ENCODE data around the gene RHD.
A peak's percentile ranks its signal among the peaks of the same experiment; 100 is the strongest.
"Not testable (repeated sequence)": the region's sequence is repeated elsewhere in the genome, so short reads cannot be mapped to it uniquely, and the experiment has no call there.

The RHD gene

GRCh38 chr1:25279693-25280111, 7.4 kb downstream of the RHD start:
- H3K4me3 Mint-ChIP-seq, H3K4me1 Mint-ChIP-seq, H3K27ac Mint-ChIP-seq, ATAC-seq, H3K27me3 Mint-ChIP-seq, DNase-seq, H3K9me3 Mint-ChIP-seq: not testable (repeated sequence)

GRCh38 chr1:25285862-25286261, 13.6 kb downstream of the RHD start:
- not testable (repeated sequence) for ATAC-seq, H3K27me3 Mint-ChIP-seq, H3K4me1 Mint-ChIP-seq, H3K9me3 Mint-ChIP-seq, DNase-seq, H3K27ac Mint-ChIP-seq, H3K4me3 Mint-ChIP-seq

GRCh38 chr1:25287164-25287563, 14.9 kb downstream of the RHD start:
- not testable (repeated sequence) for ATAC-seq

GRCh38 chr1:25288573-25289101, 16.3 kb downstream of the RHD start:
- H3K4me1 Mint-ChIP-seq, H3K27me3 Mint-ChIP-seq, ATAC-seq, H3K27ac Mint-ChIP-seq, H3K4me3 Mint-ChIP-seq, DNase-seq, H3K9me3 Mint-ChIP-seq: not testable (repeated sequence)

More at GRCh38 chr1:25287164-25287563, 14.9 kb downstream of the RHD start:
- not testable (repeated sequence) for H3K27ac Mint-ChIP-seq, H3K4me3 Mint-ChIP-seq, H3K9me3 Mint-ChIP-seq, H3K27me3 Mint-ChIP-seq, DNase-seq, H3K4me1 Mint-ChIP-seq

- peak; percentile 78 for ATAC-seq
- DNase-seq, H3K27me3 Mint-ChIP-seq, H3K9me3 Mint-ChIP-seq, H3K4me3 Mint-ChIP-seq, H3K27ac Mint-ChIP-seq, H3K4me1 Mint-ChIP-seq: not testable (repeated sequence)
Observed at GRCh38 chr1:25290043-25290442, 17.7 kb downstream of the RHD start.

GRCh38 chr1:25293426-25293825, 21.1 kb downstream of the RHD start:
- H3K4me1 Mint-ChIP-seq, DNase-seq, H3K4me3 Mint-ChIP-seq, ATAC-seq, H3K9me3 Mint-ChIP-seq, H3K27ac Mint-ChIP-seq, H3K27me3 Mint-ChIP-seq: not testable (repeated sequence)

GRCh38 chr1:25294889-25295826, 22.8 kb downstream of the RHD start:
- H3K4me3 Mint-ChIP-seq, ATAC-seq, DNase-seq, H3K9me3 Mint-ChIP-seq, H3K27ac Mint-ChIP-seq, H3K27me3 Mint-ChIP-seq, H3K4me1 Mint-ChIP-seq: not testable (repeated sequence)

GRCh38 chr1:25296501-25296900, 24.2 kb downstream of the RHD start:
- H3K4me3 Mint-ChIP-seq, DNase-seq, H3K9me3 Mint-ChIP-seq, H3K27me3 Mint-ChIP-seq, H3K4me1 Mint-ChIP-seq, ATAC-seq: not testable (repeated sequence)
- H3K27ac Mint-ChIP-seq: peak overlapping the region in 1 of 2 donors; percentile 27

- not testable (repeated sequence) for H3K9me3 Mint-ChIP-seq, H3K27ac Mint-ChIP-seq, ATAC-seq, H3K27me3 Mint-ChIP-seq, H3K4me3 Mint-ChIP-seq, H3K4me1 Mint-ChIP-seq, DNase-seq
Observed at GRCh38 chr1:25300729-25301128, 28.4 kb downstream of the RHD start.

- H3K27ac Mint-ChIP-seq, H3K4me1 Mint-ChIP-seq, H3K9me3 Mint-ChIP-seq, H3K27me3 Mint-ChIP-seq, H3K4me3 Mint-ChIP-seq, DNase-seq, ATAC-seq: not testable (repeated sequence)
Observed at GRCh38 chr1:25302330-25302729, 30.0 kb downstream of the RHD start.

GRCh38 chr1:25304936-25305335, 32.6 kb downstream of the RHD start:
- H3K9me3 Mint-ChIP-seq, H3K4me1 Mint-ChIP-seq, DNase-seq, H3K27ac Mint-ChIP-seq, ATAC-seq, H3K27me3 Mint-ChIP-seq, H3K4me3 Mint-ChIP-seq: not testable (repeated sequence)

GRCh38 chr1:25308168-25308567, 35.9 kb downstream of the RHD start:
- H3K27me3 Mint-ChIP-seq, H3K4me3 Mint-ChIP-seq, H3K9me3 Mint-ChIP-seq, H3K27ac Mint-ChIP-seq, ATAC-seq, H3K4me1 Mint-ChIP-seq, DNase-seq: not testable (repeated sequence)

GRCh38 chr1:25309085-25309484, 36.8 kb downstream of the RHD start:
- DNase-seq, ATAC-seq, H3K27ac Mint-ChIP-seq, H3K4me1 Mint-ChIP-seq, H3K4me3 Mint-ChIP-seq, H3K27me3 Mint-ChIP-seq, H3K9me3 Mint-ChIP-seq: not testable (repeated sequence)

GRCh38 chr1:25309486-25309885, 37.2 kb downstream of the RHD start:
- H3K4me3 Mint-ChIP-seq, ATAC-seq, H3K4me1 Mint-ChIP-seq, H3K9me3 Mint-ChIP-seq, DNase-seq, H3K27ac Mint-ChIP-seq, H3K27me3 Mint-ChIP-seq: not testable (repeated sequence)

- not testable (repeated sequence) for ATAC-seq, DNase-seq, H3K4me1 Mint-ChIP-seq, H3K4me3 Mint-ChIP-seq, H3K27me3 Mint-ChIP-seq, H3K9me3 Mint-ChIP-seq, H3K27ac Mint-ChIP-seq
Observed at GRCh38 chr1:25312806-25313470, 40.6 kb downstream of the RHD start.
